HepG2 (cell line): ENCODE measurements around the gene FAM228A.

ENCODE experiments used
- ZNF660 ChIP-seq: sonication (generic); formaldehyde crosslinking; IDR thresholded peaks from 2 replicates; pipeline ENCODE4 v1.5.1; 2020; ENCODE audit warnings: mild to moderate bottlenecking, low read depth, missing genetic modification reagents, borderline replicate concordance
- TF ChIP-seq, protein P1 (sequence below), 2 experiments: IDR thresholded peaks; 2 replicates each; pipeline ENCODE4 v1.6.1; 2011 to 2012; ENCODE audit warnings: low read length in 2 of 2, borderline replicate concordance in 1 of 2, low read depth in 1 of 2, mild to moderate bottlenecking in 1 of 2, moderate library complexity in 1 of 2
- TF ChIP-seq, protein P2 (sequence below): sonication (generic); formaldehyde crosslinking; IDR thresholded peaks from 2 replicates; pipeline ENCODE4 v1.5.0; 2020; ENCODE audit warnings: mild to moderate bottlenecking, missing genetic modification reagents, moderate library complexity

DNA sequence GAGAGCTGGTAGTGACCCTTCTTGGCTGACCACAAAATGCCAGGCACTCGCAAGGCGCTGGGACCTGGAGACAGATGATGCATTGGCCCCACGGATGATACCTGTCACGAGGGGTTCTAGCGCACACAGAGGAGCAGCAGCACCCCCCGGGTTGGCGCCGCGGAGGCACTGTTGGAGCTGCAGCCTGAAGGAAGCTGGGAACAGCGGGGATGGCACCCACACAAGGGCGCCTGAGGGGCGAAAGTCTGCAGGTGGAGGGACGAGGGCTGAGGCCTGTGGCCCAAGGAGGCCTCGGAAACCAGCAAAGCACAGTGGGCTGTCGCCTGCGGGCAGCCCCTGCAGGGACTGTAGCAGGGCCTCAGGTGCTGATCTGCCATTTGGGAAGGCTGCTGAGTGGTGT, 33.6 kb downstream of the FAM228A start:
- TF ChIP-seq, protein P1, sequence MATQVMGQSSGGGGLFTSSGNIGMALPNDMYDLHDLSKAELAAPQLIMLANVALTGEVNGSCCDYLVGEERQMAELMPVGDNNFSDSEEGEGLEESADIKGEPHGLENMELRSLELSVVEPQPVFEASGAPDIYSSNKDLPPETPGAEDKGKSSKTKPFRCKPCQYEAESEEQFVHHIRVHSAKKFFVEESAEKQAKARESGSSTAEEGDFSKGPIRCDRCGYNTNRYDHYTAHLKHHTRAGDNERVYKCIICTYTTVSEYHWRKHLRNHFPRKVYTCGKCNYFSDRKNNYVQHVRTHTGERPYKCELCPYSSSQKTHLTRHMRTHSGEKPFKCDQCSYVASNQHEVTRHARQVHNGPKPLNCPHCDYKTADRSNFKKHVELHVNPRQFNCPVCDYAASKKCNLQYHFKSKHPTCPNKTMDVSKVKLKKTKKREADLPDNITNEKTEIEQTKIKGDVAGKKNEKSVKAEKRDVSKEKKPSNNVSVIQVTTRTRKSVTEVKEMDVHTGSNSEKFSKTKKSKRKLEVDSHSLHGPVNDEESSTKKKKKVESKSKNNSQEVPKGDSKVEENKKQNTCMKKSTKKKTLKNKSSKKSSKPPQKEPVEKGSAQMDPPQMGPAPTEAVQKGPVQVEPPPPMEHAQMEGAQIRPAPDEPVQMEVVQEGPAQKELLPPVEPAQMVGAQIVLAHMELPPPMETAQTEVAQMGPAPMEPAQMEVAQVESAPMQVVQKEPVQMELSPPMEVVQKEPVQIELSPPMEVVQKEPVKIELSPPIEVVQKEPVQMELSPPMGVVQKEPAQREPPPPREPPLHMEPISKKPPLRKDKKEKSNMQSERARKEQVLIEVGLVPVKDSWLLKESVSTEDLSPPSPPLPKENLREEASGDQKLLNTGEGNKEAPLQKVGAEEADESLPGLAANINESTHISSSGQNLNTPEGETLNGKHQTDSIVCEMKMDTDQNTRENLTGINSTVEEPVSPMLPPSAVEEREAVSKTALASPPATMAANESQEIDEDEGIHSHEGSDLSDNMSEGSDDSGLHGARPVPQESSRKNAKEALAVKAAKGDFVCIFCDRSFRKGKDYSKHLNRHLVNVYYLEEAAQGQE (IDR thresholded peaks at IDR 0.05; ENCODE audit: borderline replicate concordance in 1 of 2, low read depth in 1 of 2, low read length in 2 of 2) = no peak
- TF ChIP-seq, protein P2, sequence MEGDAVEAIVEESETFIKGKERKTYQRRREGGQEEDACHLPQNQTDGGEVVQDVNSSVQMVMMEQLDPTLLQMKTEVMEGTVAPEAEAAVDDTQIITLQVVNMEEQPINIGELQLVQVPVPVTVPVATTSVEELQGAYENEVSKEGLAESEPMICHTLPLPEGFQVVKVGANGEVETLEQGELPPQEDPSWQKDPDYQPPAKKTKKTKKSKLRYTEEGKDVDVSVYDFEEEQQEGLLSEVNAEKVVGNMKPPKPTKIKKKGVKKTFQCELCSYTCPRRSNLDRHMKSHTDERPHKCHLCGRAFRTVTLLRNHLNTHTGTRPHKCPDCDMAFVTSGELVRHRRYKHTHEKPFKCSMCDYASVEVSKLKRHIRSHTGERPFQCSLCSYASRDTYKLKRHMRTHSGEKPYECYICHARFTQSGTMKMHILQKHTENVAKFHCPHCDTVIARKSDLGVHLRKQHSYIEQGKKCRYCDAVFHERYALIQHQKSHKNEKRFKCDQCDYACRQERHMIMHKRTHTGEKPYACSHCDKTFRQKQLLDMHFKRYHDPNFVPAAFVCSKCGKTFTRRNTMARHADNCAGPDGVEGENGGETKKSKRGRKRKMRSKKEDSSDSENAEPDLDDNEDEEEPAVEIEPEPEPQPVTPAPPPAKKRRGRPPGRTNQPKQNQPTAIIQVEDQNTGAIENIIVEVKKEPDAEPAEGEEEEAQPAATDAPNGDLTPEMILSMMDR (CRISPR knock-in tag) = no peak
- TF ChIP-seq ZNF660 (CRISPR knock-in tag) = no peak
